ENCODE measurements around the gene COL8A1.

COL8A1 gene

DNA sequence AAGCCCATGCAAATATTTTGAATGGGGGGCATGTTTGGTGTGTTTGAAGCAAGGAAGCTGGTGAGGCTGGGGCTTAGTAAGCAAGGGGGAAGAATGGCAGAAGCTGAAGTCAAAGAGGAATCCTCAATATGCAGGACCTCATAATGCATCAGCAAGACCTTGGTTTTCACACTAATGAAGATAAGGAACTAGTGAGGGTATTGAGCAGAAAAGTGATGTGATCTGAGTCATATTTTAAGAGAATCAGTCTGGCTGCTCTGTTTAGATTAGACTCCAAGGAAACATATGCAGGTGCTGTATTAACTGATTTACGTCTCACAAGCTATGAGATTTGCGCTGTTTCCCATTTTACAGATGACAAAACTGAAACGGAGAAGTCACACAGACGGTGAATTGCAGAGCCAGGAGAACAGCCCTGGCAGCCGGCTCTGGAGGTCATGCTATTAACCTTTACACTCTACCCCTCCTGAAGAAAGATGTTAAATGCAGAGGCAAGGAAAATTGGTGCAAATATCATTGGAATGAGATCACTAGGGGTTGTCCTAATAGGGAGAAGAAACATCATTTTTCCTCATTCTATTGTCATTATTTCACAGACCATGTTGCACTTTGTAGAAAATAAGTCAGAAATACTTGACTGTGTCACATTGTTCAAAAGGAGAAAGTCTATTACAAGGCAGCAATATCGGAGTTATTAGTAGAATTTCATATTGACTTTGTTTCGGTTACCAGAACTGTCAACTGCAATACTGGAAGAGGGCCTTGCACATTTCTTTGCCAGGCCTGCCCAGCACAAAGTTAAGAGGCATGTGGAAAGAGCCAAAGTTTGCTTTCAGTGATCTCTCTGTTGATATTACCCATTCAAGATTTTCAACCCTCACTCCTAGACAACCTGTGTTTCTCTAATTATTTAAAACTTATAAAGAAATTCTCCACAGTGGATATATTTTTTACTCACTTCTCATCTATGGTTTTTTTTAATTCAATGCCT is 64.9 kb downstream of the COL8A1 start:
- Histone ChIP-seq H3K36me3 (ENCODE audit: low read length) (no peaks in the 10 kb centered on the region), H3K27ac (ENCODE audit: low read depth, low read length) (no peak overlapping the region), H3K9me2 (replicated peaks; ENCODE audit: insufficient read depth, low read length) (no peaks in the 10 kb centered on the region), H3F3A (ENCODE audit: insufficient read depth) (no peaks in the 10 kb centered on the region), H2AFZ (ENCODE audit: low read depth, low read length, severe bottlenecking) (no peak overlapping the region), H4K20me1 (ENCODE audit: low read depth, low read length) (no peaks in the 10 kb centered on the region), H3K9ac (ENCODE audit: low read length) (no peak overlapping the region), H3K27me3 (ENCODE audit: low read length) (0 out of 2 replicates have a peak, but pooled peaks cover 3% of the 10 kb centered on the region), H3K4me3 (ENCODE audit: insufficient read depth, low read length, poor library complexity, severe bottlenecking) (no peak overlapping the region), H3K4me2 (ENCODE audit: low read depth, low read length, poor library complexity, severe bottlenecking) (no peak overlapping the region), H3K9me3 (ENCODE audit: insufficient read depth, low read length) (no peaks in the 10 kb centered on the region), H3K79me2 (ENCODE audit: insufficient read depth, low read length) (no peaks in the 10 kb centered on the region)
- TF ChIP-seq, protein P1, sequence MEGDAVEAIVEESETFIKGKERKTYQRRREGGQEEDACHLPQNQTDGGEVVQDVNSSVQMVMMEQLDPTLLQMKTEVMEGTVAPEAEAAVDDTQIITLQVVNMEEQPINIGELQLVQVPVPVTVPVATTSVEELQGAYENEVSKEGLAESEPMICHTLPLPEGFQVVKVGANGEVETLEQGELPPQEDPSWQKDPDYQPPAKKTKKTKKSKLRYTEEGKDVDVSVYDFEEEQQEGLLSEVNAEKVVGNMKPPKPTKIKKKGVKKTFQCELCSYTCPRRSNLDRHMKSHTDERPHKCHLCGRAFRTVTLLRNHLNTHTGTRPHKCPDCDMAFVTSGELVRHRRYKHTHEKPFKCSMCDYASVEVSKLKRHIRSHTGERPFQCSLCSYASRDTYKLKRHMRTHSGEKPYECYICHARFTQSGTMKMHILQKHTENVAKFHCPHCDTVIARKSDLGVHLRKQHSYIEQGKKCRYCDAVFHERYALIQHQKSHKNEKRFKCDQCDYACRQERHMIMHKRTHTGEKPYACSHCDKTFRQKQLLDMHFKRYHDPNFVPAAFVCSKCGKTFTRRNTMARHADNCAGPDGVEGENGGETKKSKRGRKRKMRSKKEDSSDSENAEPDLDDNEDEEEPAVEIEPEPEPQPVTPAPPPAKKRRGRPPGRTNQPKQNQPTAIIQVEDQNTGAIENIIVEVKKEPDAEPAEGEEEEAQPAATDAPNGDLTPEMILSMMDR (IDR thresholded peaks at IDR 0.05; ENCODE audit: insufficient read depth, low read length, poor library complexity, severe bottlenecking), result no peak
- TF ChIP-seq EZH2phosphoT487 (conservative IDR thresholded peaks at IDR 0.05; ENCODE audit: low read length), result no peak

DNA sequence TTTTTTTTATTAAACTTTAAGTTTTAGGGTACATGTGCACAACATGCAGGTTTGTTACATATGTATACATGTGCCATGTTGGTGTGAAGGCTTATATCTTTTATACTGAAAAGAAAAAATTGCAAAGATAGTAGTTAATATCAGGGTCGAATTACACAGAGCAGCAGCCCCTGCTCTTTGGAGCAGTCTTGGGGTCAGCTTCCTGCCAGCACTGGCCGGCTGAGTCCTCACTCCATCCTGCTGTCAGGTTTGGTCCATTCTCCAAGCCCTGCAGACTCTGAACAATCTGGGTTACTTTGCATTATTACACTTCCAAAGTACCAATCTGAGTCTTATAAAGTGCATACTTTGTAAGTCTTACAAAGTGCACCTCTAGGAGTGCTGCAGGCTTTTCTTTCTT is 66.0 kb downstream of the COL8A1 start:
- no peak overlapping the region for H3K4me2 ChIP-seq (ENCODE audit: low read depth, low read length, poor library complexity, severe bottlenecking)
- TF ChIP-seq EZH2phosphoT487 (conservative IDR thresholded peaks at IDR 0.05; ENCODE audit: low read length), result no peak
- TF ChIP-seq, protein P1 (IDR thresholded peaks at IDR 0.05; ENCODE audit: insufficient read depth, low read length, poor library complexity, severe bottlenecking), result no peak

DNA sequence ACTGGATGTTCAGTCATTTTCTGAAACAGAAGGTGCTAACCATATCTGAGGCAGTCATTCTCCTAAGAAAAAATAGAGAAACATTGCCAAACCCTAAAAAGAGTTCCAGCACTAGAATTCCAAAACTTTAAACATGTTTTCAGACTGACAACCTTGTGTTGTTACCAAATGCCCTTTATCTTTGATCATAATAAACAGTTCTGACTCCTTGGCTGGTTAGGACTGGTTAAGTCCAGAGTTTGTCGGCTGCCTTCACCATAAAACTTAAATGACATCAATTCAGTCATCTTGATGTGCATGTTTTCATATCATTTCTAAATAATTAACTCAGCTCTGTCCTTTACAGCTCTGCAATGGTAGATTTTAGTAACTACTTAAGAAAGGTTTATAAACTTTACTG is 68.0 kb downstream of the COL8A1 start:
- Histone ChIP-seq H3K79me2 (ENCODE audit: insufficient read depth, low read length) (no peaks in the 10 kb centered on the region), H3F3A (ENCODE audit: insufficient read depth) (no peaks in the 10 kb centered on the region), H3K9ac (ENCODE audit: low read length) (no peak overlapping the region), H3K9me3 (ENCODE audit: insufficient read depth, low read length) (no peaks in the 10 kb centered on the region), H3K27me3 (ENCODE audit: low read length) (0 out of 2 replicates have a peak, but pooled peaks cover 3% of the 10 kb centered on the region), H4K20me1 (ENCODE audit: low read depth, low read length) (no peaks in the 10 kb centered on the region), H3K4me3 (ENCODE audit: insufficient read depth, low read length, poor library complexity, severe bottlenecking) (no peak overlapping the region), H3K9me2 (replicated peaks; ENCODE audit: insufficient read depth, low read length) (no peaks in the 10 kb centered on the region), H3K4me2 (ENCODE audit: low read depth, low read length, poor library complexity, severe bottlenecking) (no peak overlapping the region), H3K27ac (ENCODE audit: low read depth, low read length) (no peak overlapping the region), H2AFZ (ENCODE audit: low read depth, low read length, severe bottlenecking) (no peak overlapping the region), H3K36me3 (ENCODE audit: low read length) (no peaks in the 10 kb centered on the region)
- no peak for TF ChIP-seq EZH2phosphoT487 (conservative IDR thresholded peaks at IDR 0.05; ENCODE audit: low read length)
- TF ChIP-seq, protein P1 (IDR thresholded peaks at IDR 0.05; ENCODE audit: insufficient read depth, low read length, poor library complexity, severe bottlenecking), result no peak

More for the DNA sequence above, 66.0 kb downstream of the COL8A1 start:
- no peaks in the 10 kb centered on the region for H3K36me3 ChIP-seq (ENCODE audit: low read length)
- no peaks in the 10 kb centered on the region for H3F3A ChIP-seq (ENCODE audit: insufficient read depth)
- H2AFZ ChIP-seq (ENCODE audit: low read depth, low read length, severe bottlenecking), result no peak overlapping the region
- no peaks in the 10 kb centered on the region for H3K9me2 ChIP-seq (replicated peaks; ENCODE audit: insufficient read depth, low read length)
- H3K79me2 ChIP-seq (ENCODE audit: insufficient read depth, low read length), result no peaks in the 10 kb centered on the region
- no peak overlapping the region for H3K4me3 ChIP-seq (ENCODE audit: insufficient read depth, low read length, poor library complexity, severe bottlenecking)
- no peak overlapping the region for H3K9ac ChIP-seq (ENCODE audit: low read length)
- H3K9me3 ChIP-seq (ENCODE audit: insufficient read depth, low read length), result no peaks in the 10 kb centered on the region
- no peak overlapping the region for H3K27ac ChIP-seq (ENCODE audit: low read depth, low read length)
- no peaks in the 10 kb centered on the region for H4K20me1 ChIP-seq (ENCODE audit: low read depth, low read length)
- H3K27me3 ChIP-seq (ENCODE audit: low read length), result 0 out of 2 replicates have a peak, but pooled peaks cover 3% of the 10 kb centered on the region

Data from SU-DHL-6 (cell line).